MM.1S (cell line): ENCODE results near the gene PSEN1.

ENCODE experiments used
- EZH2 ChIP-seq: fragments of 300-600 bp; sonication (generic); optimal IDR thresholded peaks from 2 replicates; pipeline ENCODE3; 2017; ENCODE audit warnings: low read depth, mild to moderate bottlenecking, antibody characterized with exemption, low read length, mixed read lengths
- EZH2phosphoT487 ChIP-seq: fragments of 300-600 bp; sonication (generic); IDR thresholded peaks from 2 replicates; pipeline ENCODE4 v1.6.1; 2018; ENCODE audit warnings: antibody characterized with exemption, low read length
- TF ChIP-seq, protein P1 (sequence below): fragments of 300-600 bp; sonication (generic); IDR thresholded peaks from 2 replicates; pipeline ENCODE4 v1.5.1; 2016; ENCODE audit warnings: antibody characterized with exemption, low read length, mixed read lengths

DNA sequence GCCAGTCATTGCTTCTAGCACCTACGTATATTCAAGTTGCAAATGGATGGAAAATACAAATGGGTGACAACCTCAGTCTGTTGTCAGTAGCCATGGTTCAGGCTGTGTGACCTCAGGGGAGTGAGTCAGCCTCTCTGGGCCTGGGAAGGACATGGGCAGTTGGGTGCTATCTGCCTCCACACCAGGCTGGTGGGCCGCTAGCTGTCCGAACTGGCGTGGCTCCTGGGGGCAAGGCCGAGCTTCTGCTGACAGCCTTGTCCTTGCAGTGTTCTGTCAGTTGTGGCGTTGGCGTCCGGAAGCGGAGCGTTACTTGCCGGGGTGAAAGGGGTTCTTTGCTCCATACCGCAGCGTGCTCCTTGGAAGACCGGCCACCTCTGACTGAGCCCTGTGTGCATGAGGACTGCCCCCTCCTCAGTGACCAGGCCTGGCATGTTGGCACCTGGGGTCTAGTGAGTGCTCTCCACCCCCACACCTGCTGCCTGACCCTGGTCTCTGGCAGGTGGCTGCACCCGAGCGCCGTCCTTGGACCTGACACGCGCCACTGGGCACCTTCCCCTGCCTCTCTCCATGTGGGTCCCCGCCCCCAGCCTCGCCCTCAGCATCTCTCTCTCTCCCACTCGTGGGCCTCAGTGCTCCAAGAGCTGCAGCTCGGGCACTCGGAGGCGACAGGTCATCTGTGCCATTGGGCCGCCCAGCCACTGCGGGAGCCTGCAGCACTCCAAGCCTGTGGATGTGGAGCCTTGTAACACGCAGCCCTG, 118.1 kb downstream of the PSEN1 start:
- TF ChIP-seq, protein P1, sequence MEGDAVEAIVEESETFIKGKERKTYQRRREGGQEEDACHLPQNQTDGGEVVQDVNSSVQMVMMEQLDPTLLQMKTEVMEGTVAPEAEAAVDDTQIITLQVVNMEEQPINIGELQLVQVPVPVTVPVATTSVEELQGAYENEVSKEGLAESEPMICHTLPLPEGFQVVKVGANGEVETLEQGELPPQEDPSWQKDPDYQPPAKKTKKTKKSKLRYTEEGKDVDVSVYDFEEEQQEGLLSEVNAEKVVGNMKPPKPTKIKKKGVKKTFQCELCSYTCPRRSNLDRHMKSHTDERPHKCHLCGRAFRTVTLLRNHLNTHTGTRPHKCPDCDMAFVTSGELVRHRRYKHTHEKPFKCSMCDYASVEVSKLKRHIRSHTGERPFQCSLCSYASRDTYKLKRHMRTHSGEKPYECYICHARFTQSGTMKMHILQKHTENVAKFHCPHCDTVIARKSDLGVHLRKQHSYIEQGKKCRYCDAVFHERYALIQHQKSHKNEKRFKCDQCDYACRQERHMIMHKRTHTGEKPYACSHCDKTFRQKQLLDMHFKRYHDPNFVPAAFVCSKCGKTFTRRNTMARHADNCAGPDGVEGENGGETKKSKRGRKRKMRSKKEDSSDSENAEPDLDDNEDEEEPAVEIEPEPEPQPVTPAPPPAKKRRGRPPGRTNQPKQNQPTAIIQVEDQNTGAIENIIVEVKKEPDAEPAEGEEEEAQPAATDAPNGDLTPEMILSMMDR, result no peak
- TF ChIP-seq EZH2phosphoT487 (no peak), EZH2 (no peak)
